ENCODE measurements around the gene KLHL25.
A peak's percentile ranks its signal among the peaks of the same experiment; 100 is the strongest.

KLHL25 gene

DNA sequence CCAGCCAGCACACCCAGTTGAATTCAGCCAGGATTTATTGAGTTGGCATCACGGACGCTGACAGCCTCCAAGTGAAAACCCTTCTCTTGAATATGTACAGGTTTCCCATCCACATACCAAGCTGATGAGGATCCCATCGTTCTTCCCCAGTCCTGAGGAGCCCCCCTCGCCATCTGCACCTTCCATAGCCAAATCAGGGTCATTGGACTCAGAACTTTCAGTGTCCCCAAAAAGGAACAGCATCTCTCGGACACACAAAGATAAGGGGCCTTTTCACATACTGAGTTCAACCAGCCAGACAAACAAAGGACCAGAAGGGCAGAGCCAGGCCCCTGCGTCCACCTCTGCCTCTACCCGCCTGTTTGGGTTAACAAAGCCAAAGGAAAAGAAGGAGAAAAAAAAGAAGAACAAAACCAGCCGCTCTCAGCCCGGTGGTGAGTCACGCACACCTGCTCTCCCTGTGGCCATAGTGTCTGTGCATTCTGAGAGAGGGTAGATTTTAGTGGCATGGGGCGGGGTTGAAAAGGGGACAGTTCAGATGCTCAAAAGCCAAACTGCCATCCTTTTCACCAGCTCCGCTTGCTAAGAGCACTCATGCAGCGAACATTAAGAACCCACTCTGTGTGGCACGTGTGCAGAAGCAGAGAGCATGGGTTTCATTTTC, 51.2 kb downstream of the KLHL25 start:
- DNase-seq: no peak

DNA sequence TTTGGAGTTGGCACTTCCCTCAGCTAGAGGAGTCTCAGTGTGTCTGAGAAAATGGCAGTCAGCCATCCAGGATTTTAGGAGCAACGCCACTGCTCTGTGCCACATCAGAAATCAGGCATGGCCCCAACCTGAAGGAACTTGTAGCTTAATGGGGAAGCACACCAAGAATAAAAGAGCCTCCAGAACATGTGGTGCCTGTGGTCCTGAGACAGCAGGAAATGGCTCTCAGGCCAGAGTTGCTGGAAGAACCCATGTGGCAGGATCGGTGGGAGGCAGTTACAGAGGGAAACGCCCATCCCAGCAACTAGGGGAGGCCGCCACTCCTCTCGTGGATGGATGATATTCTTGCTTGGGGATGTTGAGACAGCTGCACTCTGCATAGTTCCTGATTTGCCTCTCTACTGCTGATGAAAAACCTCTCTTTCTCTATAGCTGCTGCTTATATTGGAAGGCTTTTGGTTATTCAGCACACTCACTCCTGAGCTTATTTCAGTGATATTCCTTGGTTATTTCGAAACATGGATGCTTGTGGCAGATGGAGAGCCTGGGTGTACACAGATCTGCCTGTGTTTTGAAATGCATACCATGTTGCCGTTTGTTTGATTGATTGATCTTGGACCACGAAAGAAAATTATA, 52.4 kb downstream of the KLHL25 start:
- DNase-seq: no peak

DNA sequence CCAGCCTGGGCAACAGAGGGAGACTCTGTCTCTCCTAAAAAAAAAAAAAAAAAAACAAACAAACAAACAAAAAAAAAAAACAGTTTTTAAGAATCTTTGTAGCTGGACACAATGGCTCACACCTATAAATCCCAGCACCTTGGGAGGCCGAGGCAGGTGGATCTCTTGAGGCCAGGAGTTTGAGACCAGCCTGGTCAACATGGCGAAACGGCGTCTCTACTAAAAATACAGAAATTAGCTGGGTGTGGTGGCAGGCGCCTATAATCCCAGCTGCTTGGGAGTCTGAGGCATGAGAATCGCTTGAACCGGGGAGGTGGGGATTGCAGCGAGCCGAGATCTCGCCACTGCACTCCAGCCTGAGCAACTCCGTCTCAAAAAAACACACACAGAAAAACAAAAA, 53.1 kb downstream of the KLHL25 start:
- no peak for DNase-seq

DNA sequence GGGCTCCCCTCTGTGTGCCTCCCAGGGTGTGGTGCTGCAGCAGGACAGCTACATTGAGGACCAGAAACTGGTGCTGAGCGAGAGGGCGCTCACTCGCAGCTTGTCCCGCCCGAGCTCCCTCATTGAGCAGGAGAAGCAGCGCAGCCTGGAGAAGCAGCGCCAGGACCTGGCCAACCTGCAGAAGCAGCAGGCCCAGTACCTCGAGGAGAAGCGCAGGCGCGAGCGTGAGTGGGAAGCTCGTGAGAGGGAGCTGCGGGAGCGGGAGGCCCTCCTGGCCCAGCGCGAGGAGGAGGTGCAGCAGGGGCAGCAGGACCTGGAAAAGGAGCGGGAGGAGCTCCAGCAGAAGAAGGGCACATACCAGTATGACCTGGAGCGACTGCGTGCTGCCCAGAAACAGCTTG, 53.7 kb downstream of the KLHL25 start:
- DNase-seq: no peak

DNA sequence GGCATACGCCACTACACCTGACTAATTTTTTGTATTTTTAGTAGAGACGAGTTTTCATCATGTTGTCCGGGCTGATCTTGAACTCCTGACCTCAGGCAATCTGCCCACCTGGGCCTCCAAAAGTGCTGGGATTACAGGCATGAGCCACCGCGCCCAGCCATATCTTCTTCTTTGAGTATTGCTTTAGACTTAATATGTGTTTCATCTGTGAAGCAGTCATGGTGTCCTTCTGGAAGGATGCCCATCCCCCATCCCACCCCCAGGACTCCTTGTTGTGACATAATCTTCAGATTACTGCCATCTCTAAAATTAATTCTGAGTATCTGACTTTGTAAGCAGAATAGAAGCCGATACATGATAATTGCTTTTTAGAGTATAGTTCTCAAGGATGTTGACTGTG, 57.7 kb downstream of the KLHL25 start:
- no peak for DNase-seq

DNA sequence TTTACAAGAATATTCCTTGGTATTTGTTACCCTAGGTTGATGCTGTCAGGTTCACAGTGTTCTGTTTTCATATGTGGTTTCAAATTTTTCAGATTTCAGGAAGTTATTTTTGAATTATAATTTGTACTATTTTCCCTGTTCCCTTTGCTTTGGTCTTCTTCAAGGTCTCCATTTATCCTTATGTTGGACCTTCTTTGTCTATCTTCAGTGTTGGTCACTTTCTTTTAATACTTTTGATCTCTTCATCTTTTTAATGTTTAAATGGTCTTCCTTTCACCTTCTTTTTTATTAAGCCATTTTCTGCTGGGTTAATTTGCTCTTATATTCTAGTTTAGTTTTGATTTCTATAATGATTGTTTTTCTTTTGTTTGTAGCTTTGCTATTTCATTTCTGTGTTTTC, 61.3 kb downstream of the KLHL25 start:
- no peak for DNase-seq

DNA sequence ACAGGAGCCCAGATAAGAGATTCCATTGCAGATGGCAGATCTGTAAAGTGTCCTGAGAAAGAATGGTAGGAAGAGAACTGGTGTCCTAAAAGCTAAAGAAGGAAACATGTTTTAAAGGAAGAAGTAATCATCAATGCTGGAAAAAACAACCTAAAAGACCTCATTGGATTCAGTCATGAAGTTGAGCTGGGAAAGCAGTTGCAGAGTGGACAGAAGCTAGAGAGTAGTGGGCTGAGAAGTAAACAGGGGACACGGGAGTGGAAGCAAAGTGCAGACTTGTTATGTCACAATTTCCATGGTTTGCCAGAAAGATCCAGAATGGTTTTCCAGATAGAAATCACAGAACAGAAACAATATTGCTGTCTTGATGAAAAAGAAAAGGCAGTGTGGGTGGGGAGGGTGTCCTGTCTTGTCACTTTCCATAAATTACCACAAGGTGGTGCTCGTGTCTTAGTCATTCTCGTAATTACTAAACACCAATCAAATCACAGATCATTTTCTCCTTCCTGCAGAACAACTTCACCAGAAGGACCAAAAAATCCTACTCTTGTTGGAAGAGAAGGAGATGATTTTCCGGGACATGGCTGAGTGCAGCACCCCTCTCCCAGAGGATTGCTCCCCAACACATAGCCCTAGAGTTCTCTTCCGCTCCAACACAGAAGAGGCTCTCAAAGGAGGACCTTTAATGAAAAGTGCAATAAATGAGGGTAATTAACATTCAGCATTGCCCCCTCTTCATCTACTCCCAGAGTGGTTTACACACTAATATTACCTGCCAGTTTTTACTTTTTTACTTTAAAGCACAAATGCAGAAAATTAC, 64.5 kb downstream of the KLHL25 start:
- DNase-seq: peak; percentile 77

DNA sequence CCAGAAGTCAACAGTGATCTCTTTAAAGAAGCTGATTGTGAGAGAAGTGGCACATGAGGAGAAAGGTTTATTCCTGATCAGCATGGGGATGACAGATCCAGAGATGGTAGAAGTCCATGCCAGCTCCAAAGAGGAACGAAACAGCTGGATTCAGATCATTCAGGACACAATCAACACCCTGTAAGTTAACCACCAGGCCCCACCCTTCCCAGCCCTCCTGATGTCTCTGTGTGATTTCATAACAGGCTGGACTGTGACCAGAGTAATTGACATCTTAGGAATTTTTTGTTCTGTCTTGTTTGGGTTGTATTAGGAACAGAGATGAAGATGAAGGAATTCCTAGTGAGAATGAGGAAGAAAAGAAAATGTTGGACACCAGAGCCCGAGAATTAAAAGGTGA, 67.7 kb downstream of the KLHL25 start:
- DNase-seq: no peak

DNA sequence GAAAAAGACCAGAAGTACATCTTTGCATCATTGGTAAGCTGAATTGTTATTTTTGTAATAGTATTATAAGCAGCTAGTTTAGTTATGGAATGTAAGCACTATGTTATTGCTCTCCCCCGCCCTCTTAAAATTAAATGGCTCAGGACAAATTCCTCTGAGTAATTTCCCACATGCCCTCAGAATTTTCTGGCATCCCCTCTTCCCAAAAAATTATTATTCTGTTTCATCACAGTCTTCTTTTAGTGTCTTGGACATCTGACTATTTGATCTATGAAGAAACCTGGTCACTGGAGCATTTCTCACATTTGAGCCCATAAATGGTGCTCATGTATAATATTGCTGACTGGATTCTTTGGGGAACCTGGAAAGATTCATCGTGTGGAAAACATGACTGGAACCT, 68.3 kb downstream of the KLHL25 start:
- DNase-seq: no peak

DNA sequence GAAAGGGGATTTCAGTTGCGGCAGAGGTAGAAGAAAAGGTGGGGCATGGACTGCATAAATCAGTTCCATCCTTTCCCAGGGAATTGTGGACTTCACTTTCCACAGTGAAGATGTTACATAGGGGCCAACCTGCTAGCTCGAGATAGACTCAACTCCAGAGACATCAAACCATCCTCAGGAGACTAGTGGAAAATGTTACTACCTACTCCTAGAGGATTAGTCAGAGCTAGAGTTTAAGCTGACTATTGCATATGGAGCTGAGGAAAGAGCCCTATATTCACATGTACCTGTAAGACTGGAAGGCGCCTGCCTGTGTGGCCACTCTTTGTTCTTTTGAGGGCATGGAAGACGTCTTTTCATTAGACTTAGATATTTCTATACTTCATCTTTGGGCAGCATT, 69.2 kb downstream of the KLHL25 start:
- peak; percentile 28 for DNase-seq

DNA sequence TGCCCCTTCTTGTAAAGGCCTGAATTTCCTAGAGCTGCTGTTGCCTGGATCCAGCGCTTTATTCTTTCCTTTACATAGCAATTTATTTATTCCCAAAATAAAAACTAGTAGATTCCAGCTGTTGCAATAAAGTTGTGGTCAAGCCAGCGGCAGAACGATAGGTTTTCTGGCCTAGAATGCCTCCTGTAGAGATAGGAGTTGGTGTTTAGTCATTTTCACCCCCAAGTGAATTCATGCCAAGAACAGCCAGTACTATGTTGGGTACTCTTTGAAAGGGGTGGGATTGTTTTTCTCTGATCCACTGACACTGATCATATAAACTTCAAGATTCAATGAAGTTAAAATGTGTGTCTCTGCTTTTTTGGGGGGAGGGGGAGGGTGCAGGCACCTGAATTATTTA, 69.7 kb downstream of the KLHL25 start:
- no peak for DNase-seq

DNA sequence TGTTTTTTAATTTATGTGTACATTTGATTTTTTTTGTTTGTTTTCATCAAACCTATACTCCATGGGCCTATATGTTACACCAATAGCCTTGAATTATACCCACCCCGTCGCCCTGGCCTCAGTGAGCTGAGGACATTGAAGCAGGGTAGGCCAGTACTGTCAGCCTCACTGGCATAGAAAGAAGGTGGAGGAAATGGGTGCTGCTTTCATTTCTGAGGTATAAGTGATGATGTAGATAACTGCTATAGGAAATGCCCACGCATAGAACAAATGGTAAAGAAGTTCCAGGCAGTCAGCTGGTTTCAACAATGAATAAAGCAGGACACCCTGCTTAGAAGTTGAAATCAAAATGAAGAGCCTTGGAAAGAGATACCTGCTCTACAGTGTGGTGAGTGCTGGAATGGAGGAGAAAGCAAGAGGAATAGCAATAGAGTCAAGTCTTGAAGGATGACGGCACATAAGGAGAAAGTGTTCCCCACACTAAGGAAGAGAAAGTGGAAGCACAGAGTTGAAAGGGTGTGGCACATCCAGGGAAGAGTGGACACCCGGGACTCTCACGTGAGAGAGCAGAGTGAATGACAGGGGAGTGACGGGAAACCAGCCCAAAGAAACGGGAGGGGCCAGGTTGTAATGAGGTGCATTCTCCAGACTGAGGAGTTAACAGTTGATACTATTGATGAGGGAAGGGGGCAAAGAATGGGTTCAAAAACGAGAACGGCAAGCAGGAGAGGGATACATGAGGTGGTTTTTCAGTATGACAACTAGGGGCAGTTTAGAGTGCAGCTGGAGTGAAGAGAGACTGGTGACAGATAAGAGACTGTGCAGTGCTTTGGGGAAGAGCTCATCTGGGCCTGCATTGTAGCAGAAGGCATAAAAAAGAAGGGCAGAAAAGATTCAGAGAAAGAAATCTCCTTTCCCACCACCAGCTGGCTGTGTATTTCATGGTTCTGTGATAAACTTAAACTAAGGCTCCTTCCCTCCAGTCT, 70.5 kb downstream of the KLHL25 start:
- peak; percentile 52 for DNase-seq

DNA sequence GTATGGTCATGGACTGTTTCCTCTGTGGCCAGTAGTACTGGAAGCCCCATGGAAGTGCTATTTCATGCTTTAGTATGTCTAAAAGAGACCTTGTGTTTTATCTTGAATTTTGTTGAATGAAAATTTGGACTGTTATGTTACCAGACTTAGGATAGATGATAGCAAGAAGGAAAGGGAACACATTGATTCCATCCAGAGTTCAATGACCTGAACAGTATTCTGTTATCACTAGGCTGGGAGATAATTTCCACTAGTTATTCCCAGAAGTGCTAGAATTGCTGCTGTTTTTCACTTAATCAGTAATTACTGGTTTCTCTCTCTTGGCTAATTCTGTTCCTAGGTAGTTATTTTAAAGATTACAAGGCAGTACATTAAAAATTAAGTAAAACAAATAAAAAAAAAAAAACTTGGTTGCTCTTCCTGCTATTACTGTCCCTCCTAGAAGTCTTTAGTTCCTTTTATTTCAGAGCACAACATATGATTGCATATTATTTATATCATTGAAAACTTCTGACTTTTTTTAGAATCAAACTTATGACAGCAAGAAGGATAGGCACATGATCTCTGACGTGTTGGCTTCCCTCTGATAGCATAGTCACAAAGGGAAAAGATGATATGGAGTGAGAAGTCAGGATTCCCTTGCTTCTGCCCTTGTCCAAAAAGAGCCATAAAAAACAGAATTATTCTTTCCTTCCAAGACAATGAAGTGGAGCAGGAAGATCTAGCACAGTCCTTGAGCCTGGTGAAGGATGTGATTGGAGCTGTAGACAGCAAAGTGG, 72.2 kb downstream of the KLHL25 start:
- DNase-seq: no peak

DNA sequence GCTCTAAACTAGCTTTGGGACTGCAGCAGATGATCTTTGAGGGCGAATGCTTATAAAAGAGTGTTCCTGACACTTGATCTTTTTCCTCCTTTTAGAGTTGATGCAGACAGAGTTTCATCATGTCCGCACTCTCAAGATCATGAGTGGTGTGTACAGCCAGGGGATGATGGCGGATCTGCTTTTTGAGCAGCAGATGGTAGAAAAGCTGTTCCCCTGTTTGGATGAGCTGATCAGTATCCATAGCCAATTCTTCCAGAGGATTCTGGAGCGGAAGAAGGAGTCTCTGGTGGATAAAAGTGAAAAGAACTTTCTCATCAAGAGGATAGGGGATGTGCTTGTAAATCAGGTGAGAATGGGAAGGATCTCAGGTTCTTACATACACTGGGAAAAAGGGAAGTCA, 75.7 kb downstream of the KLHL25 start:
- no peak for DNase-seq

DNA sequence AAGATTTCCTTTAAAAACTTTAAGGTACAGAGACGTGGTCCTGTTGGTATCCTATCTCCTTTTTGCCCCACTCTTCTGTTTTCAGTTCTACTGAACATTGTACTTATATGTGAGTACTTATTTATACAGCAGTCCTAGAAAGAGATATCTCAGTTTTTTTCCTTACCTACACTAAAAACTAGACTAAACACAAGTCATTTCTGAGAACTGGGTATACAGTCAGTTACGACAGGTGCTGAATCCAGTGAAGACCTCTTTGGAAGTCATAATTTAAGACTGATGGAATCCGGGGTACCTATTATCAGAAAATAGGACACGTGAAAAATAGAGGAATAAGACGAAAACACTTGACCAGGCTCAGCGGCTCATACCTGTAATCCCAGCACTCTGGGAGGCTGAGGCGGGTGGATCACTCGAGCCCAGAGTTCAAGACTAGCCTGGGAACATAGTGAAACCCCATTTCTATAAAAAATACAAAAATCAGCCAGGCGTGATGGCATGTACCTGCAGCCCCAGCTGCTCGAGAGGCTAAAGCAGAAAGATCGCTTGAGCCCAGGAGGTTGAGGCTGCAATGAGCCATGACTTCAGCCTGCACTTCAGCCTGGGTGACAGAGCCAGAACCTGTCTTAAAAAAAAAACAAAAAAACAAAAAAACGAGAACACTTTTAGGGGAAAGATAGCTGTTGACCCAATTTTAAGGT, 76.3 kb downstream of the KLHL25 start:
- DNase-seq: no peak

DNA sequence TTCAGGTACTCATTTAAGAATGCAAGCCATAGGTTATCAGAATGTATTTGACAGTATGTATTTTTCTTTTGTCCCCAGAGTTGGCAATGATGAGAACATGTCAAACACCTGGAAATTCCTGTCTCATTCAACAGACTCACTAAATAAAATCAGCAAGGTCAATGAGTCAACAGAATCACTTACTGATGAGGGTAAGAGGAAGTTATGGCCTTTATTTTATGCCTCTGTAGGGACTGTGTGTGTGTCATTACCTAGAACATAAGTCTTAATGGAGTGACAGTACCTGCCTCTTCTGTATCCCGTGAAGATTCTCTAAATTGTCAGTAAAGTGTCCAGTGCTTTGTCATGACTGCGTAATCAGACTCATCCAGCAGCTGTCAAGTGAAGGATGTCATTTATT, 77.5 kb downstream of the KLHL25 start:
- no peak for DNase-seq

DNA sequence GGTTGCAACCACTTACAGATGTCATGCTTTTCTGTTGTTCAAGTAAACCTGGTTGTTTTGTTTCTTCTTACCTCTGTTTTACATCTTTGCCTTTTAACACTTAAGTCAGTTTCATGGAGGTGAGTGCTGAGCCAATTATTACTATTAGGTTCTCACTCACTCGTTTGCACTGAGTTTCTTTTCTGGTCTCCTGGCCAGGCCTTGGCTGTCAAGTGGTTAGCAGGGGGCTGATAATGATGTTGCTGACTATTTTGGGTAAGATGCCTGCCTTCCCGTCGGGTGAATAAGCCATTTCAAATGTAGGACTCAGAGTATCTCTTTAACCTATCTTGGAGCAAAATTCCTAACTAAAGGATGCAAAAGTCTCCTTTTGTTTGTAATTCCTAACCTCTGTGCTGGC, 78.5 kb downstream of the KLHL25 start:
- no peak for DNase-seq

DNA sequence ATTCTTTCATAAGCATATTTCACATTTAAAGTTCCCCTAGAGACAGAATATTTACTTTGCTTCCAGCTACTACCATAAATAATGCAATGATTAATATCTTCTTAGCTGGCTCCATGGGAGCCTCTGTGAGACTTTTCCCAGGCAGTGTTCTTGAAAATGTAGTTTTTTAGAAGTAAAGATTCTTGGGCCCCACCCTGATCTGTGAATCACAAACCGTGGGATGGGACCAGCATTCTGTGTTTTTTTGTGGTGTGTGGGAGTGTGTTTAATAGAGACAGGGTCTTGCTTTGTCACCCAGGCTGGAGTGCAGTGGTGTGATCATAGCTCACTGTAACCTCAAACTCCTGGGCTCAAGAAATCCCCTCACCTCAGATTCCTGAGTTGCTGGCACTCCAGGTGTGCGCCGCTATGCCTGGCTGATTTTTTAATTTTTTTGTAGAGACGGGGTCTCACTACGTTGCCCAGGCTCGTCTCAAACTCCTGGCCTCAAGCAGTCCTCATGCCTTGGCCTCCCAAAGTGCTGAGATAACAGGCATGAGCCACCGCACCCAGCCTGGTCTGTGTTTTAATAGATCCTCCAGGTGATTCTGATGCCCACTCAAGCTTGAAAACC, 83.0 kb downstream of the KLHL25 start:
- DNase-seq: no peak

DNA sequence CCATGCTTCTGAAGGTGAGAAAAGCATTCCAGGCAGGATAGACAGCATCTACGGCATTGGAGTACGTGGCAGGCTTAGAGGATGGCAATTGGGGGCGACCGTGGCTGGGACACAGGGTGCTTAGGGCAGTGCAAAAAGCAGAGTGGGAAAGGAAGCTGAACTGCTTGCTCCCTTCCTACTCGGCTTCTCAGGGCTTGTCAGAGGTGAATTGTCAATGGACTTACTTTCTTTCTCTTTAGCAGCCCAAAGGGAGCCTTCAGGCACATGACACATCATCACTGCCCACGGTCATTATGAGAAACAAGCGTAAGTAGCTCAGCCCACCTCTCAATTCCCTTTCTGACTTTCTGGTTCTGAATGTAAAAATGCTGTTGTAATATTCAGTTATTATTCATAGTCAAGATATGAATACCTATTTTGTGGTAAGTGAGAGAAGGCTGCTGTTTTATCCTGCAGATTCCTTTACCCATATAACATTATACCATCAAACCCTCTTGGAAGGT, 84.3 kb downstream of the KLHL25 start:
- DNase-seq: peak; percentile 87

Measured in activated CD4-positive, alpha-beta T cell treated with anti-CD3 and anti-CD28 coated beads, Interleukin-10, Interleukin-2, amounts not matched to agents 100 ng/mL and 50 ng/mL, durations not matched to agents 16 hours and 8 hours (primary cell).